ENCODE results near the gene MARK3. TPM values are rescaled to one million over a fixed set of nuclear protein-coding genes. Genes with fewer than 3 reads are reported as not detected.

Gene MARK3
- total RNA-seq, 1 donor from 2014 or later: 99.4 TPM

DNA sequence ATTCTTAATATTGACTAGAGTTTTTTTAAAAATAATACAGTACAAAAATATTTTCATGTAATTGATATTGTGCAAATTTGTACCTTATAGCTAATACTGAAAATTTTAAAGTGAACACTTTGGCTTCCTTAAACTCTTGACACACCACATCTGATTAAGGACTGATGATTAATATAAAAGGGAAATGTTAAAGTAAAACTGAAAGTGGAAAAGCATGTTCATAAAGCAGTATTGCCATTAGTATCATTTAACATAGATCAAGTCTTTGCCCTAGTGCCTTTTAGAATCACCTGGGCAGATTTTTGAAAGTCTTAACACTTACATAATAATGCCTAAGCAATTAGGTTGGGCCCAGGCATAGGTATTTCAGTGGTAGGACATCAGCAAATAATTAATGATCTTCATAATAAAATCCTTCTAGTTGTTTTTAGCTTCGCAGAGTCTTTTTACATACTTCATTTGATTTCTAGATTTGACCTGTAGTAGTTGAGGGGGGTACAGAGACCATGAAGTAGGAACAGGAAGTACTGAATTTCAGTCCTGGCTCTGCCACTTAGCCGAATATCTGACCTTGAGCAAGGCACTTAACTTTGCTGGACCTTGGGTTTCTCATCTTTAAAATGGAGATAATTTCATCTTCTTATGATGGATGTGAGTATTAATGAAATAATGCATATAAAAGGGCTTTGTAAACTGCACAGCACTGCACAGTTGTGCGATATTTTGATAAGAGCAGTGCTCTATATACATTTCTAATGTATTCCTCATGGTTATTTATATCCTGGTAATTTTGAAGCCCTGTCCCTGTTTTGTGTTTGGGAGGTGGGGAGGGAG lies 43.7 kb downstream of the MARK3 start:
- ATAC-seq: peak in 1 of 2 donors; percentile 51
- Histone ChIP-seq H3K4me1 (peaks cover 24% of the 10 kb centered on the region), H3K36me3 (peaks cover 8% of the 10 kb centered on the region), H3K4me3 (no peak overlapping the region), H3K9me3 (no peaks in the 10 kb centered on the region), H3K27ac (peak overlapping the region; percentile 31), H3K27me3 (ENCODE audit: low read depth) (no peaks in the 10 kb centered on the region)
- intact Hi-C loops (cut with DNase I): no loop called here
- TF ChIP-seq, protein P1, sequence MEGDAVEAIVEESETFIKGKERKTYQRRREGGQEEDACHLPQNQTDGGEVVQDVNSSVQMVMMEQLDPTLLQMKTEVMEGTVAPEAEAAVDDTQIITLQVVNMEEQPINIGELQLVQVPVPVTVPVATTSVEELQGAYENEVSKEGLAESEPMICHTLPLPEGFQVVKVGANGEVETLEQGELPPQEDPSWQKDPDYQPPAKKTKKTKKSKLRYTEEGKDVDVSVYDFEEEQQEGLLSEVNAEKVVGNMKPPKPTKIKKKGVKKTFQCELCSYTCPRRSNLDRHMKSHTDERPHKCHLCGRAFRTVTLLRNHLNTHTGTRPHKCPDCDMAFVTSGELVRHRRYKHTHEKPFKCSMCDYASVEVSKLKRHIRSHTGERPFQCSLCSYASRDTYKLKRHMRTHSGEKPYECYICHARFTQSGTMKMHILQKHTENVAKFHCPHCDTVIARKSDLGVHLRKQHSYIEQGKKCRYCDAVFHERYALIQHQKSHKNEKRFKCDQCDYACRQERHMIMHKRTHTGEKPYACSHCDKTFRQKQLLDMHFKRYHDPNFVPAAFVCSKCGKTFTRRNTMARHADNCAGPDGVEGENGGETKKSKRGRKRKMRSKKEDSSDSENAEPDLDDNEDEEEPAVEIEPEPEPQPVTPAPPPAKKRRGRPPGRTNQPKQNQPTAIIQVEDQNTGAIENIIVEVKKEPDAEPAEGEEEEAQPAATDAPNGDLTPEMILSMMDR (IDR thresholded peaks at IDR 0.05): no peak
- DNase-seq: no peak

DNA sequence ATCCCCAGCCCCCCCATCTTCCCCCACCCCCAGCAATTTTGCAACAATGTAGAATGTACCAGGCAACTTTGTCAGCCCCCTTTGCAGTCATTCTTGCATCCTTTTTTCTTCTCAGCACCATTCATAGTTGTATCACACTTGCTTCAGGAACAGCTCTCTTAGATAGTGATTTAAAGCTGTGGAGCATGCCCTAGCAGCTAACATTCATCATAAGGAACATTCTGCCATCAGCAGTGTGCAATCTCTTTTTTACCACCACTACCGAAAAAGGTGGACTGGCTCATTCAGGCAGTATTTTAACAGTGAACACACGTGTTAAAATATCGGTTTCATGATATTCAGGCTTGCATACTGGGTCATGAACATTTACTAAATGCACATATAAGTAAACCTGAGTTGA lies 45.1 kb downstream of the MARK3 start:
- Histone ChIP-seq H3K36me3 (peaks cover 17% of the 10 kb centered on the region), H3K4me3 (no peak overlapping the region), H3K4me1 (peaks cover 24% of the 10 kb centered on the region), H3K27me3 (ENCODE audit: low read depth) (no peaks in the 10 kb centered on the region), H3K27ac (no peak overlapping the region), H3K9me3 (no peaks in the 10 kb centered on the region)
- intact Hi-C loops (cut with DNase I): no loop called here
- DNase-seq: no peak
- no peak for ATAC-seq
- TF ChIP-seq, protein P1 (IDR thresholded peaks at IDR 0.05): no peak

- peaks cover 19% of the 10 kb centered on the region for H3K4me1 ChIP-seq
- intact Hi-C loops (cut with DNase I): no loop called here
- TF ChIP-seq, protein P1 (IDR thresholded peaks at IDR 0.05): no peak
These were observed 47.4 kb downstream of the MARK3 start for GRCh38 chr14:103432627-103433026.

GRCh38 chr14:103433916-103434563 lies 48.8 kb downstream of the MARK3 start:
- Histone ChIP-seq H3K27ac (no peak overlapping the region), H3K36me3 (peaks cover 27% of the 10 kb centered on the region), H3K4me1 (peaks cover 5% of the 10 kb centered on the region), H3K27me3 (ENCODE audit: low read depth) (no peaks in the 10 kb centered on the region), H3K9me3 (no peaks in the 10 kb centered on the region), H3K4me3 (no peak overlapping the region)
- intact Hi-C loops (cut with DNase I): no loop called here
- DNase-seq (no peak), ATAC-seq (no peak)
- TF ChIP-seq, protein P1 (IDR thresholded peaks at IDR 0.05): no peak

More at GRCh38 chr14:103432627-103433026, 47.4 kb downstream of the MARK3 start:
- Histone ChIP-seq H3K27me3 (ENCODE audit: low read depth) (no peaks in the 10 kb centered on the region), H3K27ac (no peak overlapping the region), H3K36me3 (peaks cover 17% of the 10 kb centered on the region), H3K4me3 (no peak overlapping the region), H3K9me3 (no peaks in the 10 kb centered on the region)
- ATAC-seq (no peak), DNase-seq (no peak)

- Histone ChIP-seq H3K27ac (peak overlapping the region; percentile 13), H3K4me1 (no peaks in the 10 kb centered on the region), H3K9me3 (no peaks in the 10 kb centered on the region), H3K4me3 (no peak overlapping the region), H3K27me3 (ENCODE audit: low read depth) (no peaks in the 10 kb centered on the region), H3K36me3 (peaks cover 35% of the 10 kb centered on the region)
- DNase-seq: no peak
- no peak for ATAC-seq
- TF ChIP-seq, protein P1 (IDR thresholded peaks at IDR 0.05): no peak
- intact Hi-C loops (cut with DNase I): no loop called here
These were observed 49.7 kb downstream of the MARK3 start for GRCh38 chr14:103434868-103435442.
